ENCODE data around the gene FOXP4.

FOXP4 gene

DNA sequence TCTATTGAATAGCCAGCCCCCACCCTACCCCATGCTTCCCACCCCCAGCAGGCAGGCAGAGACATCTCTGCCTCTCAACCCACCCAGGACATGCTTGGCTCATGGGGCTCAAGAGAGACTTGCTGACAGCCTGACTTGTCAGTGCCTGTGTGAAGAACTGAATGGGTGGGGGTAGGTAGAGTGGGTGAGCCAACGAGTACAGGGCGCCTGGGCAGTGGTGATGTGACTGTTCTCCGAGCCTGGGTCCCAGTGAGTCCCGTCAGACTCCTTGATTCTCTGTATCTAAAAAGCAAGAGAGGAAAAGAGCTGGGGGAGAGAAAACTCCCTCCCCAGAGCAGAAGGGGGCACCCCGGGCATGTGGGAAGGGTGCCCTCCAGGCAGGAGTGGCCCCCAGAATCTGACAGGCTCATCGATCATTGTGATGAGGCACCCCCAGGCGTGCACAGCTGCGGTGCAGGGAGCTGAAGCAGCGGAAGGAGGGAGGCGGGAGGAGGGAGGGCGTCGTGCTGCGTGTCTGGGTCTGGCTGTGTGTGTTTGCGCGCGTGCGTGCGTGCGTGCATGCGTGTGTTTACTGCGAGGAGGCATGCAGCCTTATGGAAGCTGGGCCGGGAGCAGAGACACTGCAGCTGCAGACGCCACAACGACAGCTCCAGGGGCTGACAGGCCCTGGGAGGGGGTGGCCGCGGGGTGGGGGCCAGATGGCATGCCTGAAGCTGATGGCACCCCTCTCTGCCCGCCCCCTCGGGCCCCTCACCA, 40.2 kb downstream of the FOXP4 start:
- no peak for DNase-seq

DNA sequence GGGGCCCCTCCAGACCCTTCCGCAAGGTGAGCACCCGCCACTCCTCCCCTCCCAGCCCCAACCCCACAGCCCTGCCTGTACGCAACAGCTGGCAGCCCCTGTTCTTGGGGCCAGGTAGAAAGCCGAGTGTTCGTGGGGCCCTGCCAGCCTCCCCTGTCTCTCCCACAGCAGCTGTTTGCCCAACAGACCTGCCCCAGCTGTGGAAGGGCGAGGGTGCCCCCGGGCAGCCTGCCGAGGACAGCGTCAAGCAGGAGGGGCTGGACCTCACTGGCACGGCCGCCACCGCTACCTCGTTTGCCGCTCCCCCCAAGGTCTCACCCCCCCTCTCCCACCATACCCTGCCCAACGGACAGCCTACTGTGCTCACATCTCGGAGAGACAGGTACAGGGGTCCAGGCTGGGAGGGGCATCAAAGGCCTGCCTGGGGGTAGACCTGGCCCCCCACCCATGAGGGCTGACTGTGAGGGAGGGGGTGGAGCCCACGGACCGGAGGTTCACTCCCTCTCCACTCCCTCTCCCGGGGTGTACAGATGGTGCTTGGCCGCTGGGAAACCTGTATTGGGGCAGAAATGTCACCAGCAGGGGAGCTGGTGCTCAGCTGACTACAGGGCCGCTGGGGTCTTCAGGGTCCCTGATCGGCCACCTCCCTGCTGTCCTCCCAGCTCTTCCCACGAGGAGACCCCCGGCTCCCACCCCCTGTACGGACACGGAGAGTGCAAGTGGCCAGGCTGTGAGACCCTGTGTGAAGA, 41.1 kb downstream of the FOXP4 start:
- no peak for DNase-seq

DNA sequence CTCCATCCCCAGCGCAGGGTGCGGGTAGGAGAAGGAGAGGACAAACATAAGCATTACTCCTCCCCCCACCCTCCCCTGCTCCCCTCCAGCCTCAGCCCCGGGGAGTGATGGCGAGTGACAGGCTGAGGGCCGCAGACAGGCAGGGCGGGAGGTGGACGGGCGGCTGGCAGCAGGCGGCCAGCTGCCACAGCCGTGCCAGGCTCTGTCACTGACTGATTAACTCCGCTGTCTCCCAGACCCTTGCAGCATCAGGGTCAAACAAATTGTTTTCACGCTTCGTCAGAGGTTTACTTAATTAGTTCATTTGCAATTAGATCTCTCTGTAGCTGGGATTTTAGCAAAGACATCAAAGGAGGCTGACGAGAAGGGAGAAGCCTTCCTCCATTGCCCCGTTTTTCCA, 41.9 kb downstream of the FOXP4 start:
- DNase-seq, result no peak

DNA sequence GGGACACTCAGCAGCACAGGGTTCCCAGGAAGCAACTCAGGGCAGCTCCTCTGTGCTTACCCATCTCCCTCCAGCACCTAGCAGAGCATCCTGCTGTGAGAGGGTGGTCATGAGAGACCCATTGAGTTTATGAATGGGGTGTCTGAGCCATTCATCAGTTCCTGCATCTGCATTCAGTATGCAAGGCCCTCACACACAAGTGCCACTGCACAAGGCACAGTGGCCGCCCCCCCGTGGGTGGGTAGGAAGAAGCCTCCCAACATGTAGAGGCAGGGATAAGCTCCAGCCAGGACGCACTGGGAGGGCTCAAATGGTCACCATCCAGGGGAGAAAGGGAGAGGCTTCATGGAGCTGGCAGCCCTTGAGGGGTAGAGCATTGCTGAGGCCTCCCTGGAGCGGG, 43.0 kb downstream of the FOXP4 start:
- no peak for DNase-seq

DNA sequence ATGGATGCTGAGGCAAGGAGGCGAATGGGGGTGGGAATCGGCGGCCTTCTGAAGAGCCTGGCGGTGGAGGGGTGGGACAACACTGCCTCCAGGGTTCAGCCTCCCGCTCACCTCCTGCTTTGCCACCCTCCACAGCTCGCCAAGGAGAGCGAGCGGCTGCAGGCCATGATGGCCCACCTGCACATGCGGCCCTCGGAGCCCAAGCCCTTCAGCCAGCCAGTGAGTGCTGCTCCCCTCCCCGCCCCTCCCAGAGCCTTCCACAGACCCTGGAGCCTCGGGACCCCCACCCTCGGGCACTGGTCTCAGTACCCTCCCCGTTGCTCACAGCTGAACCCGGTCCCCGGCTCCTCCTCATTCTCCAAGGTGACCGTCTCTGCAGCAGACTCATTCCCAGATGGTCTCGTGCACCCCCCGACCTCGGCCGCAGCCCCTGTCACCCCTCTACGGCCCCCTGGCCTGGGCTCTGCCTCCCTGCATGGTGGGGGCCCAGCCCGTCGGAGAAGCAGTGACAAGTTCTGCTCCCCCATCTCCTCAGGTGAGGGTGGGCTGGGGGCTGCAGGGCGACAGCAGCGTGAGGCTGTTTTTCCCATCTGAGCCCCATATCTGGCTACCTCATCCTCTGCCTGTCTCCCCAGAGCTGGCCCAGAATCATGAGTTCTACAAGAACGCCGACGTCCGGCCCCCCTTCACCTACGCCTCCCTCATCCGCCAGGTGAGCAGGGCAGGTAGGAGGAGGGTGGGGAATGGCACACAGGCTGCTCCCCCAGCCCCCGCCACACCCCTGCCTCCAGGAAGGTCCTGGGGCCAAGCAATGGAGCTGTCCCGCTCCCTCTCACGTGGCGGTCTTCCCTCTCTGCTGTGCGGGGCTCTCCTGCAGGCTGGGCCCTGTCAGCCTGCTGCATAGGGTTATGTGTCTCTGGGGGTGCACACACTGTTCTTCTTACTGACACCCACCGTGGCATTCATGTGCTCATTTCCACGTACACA, 43.7 kb downstream of the FOXP4 start:
- no peak for DNase-seq

- DNase-seq, result no peak
Observed at GRCh38 chr6:41591122-41591521, 44.9 kb downstream of the FOXP4 start.

- peak; percentile 39 for DNase-seq
Observed at GRCh38 chr6:41591859-41592502, 45.8 kb downstream of the FOXP4 start.

GRCh38 chr6:41593406-41593805, 47.2 kb downstream of the FOXP4 start:
- no peak for DNase-seq

DNA sequence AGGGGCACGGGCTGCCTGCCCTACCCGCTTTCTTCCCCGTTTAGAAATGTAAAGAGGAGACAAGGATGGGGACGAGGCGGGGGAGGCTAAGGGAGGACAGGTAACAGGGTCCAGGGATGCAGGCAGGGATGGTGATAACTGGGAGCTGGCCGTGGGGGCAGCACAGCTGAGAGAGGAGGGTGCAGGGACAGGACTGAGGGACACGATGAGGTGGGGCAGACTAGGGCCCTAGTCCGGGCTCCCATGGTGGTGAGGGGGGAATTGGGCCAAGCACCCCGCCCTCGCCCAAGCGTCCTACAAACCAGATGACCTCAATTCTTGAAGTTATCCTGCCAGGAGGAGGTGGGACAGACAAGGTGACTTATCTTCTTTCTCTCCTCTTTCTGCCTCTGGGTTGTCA, 47.7 kb downstream of the FOXP4 start:
- no peak for DNase-seq

DNA sequence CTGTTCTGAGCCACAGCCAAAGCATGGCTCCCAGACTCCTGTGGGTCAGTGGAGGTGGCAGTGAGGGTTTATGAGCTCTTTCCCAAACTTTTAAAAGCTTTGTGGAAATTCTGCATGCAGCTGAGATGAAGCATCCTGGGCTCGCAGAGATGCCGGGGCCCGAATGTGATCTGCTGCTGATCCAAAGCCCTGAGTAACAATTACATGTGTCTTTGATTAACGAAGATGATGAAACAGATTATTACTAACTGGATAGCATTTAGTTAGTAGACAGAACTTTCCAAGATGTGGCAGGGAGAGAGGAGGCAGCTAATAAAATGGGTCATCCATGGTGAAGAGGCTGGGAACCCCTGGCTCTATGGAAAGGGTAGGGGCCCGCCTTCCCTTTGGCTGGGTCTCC, 48.1 kb downstream of the FOXP4 start:
- no peak for DNase-seq

DNA sequence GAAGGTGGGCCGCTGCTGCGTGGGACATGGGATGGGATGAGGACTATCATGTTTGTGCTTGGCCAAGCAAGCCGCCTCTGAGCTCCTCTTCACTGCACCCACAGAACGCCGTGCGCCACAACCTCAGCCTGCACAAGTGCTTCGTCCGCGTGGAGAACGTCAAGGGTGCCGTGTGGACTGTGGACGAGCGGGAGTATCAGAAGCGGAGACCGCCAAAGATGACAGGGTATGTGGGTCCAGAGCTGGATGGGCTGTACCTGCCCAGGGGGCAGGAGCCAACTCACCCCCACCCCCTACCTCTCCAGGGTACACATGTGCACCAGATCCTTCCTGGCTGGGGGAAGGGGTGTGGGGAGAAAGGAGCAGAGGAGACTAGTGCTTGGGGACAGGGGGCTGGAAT, 48.6 kb downstream of the FOXP4 start:
- no peak for DNase-seq

DNA sequence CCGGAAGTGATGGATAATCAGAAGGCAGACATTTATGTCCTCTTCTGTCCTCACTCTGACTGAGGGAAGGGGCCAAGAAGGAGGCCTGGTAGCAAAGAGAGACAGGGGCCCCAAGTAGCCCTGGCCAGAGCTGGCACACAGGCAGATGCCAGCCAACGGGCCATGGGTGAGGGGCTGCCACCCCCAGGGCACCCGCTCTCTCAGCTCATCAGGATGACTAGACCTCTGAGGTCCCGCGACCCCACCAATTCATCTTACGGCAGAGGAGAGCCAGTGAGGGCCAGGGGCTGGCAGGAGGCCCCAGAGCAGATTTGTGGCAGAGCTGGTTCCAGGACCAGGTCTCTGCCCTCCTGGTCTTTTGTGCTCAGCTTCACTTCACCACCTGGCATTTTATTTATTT, 49.0 kb downstream of the FOXP4 start:
- no peak for DNase-seq

DNA sequence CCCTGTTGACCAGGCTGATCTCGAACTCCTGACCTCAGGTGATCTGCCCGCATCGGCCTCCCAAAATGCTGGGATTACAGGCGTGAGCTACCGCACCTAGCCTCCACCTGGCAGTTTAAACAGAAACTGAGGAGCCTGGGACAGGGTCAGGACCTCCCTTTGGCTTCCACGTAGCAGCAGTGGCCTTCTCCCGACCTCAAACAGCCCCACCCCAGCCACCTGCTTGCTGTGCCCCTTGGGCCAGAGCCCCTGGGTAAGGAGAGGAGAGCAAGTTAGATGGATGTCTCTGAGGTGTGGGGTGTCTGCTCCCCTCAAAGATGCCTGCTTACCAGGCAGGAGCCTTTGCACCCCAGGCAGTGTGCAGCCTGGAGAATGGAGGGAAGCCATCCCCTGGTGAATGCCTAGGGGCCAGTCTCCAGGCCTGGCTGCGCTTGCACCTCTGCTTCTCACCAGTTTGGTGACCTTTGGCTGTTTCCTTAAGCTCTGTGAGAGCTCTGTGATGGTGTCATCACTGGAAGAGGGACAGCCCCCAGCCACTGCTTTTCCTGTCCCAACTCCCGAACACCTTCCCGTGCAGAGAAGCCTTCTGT, 50.0 kb downstream of the FOXP4 start:
- no peak for DNase-seq

DNA sequence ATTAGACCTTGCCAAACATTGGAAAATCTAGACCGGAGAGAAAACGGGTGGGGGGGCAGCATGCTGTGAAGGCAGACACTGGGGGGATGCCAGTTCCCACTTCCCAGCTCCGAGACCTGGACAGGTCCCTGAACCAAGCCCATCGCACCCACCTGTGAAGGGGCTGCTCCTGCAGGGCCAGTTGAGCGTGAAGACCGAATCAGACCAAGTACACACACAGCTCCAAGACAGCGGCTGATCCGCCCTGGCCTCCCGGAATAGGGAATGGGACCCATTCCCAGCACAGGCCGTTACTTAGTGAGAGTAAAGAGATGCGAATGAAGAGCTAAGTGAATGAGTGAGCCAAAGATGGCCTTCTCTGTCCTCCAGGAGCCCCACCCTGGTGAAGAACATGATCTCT, 50.6 kb downstream of the FOXP4 start:
- no peak for DNase-seq

DNA sequence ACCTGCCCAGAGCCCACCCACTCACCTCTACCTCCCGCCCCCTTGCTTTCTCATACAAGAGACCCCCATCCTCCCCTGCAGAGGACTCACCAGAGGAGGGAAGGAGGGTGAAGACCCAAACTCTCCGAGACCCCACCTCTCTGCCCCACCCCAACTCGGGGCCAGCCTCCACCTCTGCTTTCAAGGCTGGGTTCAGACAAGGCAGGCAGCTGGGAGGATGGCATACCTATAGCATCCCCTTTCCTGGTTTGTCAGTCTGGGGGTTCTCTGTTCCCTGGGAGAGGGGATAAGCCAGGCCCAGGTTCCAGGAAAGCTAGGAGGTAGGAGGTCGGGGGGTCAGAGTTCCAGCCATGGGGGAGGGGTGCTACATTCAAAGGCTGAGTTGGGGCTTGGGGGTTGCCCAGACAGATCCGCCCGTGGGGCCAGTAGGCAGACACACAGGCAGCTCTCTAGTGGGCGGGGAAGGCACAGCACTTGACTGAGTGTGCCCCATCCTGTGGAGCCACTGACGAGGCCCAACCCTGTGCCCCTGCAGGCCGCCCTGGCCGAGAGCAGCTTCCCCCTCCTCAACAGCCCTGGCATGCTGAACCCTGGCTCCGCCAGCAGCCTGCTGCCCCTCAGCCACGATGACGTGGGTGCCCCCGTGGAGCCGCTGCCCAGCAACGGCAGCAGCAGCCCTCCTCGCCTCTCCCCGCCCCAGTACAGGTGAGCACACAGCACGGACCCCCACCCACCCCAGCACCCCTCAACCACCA, 51.2 kb downstream of the FOXP4 start:
- no peak for DNase-seq

DNA sequence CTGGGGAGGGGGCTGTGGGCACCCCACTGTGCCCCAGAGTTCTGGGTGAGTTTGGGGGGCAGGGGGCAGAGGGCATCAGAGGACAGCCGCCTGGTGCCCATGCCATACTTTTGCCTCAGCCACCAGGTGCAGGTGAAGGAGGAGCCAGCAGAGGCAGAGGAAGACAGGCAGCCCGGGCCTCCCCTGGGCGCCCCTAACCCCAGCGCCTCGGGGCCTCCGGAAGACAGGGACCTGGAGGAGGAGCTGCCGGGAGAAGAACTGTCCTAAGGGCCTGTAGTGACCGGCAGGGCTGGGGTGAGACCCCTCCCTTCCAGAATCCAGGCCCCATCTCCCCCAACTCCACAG, 52.5 kb downstream of the FOXP4 start:
- DNase-seq, result no peak

DNA sequence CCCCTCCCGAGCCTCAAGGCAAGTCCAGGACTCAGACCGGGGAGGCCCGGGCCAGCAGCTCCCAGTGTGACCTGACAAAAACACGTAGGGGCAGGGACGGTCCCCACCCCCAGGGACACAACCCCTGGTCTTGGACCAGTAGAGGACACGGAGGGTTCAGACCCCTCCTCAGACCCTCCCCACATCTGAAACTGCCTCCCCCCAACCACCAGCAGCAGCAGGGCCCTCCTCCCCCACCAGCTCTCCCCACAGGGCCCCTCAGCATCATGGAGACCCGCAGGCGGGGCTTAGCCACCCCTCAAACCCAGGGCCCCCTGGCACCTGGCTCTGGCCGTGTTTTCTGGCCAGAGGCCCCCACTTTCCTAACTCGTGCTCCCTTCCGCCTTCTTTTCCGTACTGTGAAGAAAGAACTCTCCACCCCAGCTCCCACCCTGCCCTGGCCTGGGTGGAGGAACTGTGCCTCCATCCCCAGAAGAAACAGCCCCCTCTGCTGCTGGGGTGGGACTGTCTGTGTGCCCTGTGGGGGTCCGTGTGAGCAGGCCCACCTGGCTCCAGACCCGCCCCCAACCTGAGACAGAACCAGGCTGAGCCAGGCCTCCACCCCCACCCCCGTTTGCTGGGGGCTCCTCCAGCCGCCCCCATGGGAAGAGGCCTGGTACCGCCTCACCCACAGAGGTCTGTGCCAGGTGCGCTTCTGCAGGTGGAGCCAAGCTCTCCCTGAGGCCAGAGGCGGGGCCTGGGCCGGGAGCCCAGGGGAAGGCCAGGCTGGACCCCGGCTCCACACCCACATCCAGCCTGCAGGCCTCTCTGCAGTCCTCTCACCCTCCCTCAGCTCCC, 53.1 kb downstream of the FOXP4 start:
- DNase-seq, result no peak

DNA sequence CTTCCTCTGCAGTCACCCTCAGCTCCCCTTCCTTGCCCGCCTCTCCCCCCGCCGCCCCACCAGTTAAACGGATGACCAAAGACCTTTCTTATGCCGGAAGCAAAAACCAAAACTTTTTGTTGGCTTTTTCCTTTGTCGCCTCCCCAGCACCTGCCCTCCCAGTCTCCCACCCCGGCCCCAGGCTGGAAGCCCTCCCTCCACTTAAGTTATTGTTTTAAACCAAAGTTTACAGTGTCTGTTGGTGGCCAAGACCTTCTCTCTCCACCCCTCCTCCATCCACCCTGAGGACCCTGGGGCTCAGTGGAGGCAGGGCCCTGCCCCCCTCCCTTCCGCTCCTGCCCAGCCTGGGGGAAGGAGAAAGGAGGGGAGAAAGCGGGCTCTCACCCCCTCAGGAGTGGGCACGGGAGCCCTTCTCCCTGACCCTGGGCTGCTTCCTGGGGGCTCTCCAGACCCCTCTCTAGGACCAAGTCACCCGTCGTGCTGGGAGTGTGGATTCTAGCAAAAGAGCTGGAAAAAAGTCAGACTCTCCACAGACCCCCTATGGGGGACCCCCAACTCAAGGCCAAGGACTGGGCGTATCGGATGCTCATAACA, 53.8 kb downstream of the FOXP4 start:
- no peak for DNase-seq

DNA sequence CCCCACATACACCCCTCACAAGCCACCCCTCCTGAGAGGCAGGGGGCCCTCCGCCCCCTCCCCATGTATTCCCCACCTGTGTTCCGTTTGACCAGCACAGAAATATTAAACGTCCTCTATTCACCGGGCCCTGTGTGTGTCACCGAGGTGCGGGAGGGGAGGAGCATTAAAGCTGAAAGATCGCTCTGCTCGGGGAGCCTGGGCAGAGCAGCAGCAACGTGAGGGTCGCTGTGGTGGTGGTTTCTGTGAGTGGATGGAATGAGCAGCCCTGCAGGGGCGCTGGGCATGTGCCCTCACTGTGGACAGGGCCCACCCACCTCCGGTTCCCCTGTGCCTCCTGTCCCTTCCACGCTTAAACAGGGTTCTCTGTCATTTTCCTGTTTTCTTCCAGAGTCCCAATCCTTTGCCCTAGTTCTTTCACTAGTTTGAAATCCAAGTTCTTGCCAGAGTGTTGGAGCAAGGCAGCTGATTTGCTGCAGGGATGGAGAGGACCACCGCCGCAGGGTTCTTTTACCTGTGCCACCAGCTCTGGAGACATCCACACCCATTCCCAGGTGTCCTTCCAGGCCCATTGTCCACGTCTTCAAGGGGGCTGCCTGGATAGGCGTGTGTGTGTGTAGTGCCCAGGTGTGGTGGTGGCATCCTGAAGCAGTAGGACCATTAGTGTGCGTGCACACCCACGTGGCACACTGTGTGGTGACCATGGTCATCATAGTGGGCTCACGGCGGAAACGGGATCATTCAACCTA, 54.5 kb downstream of the FOXP4 start:
- no peak for DNase-seq

DNA sequence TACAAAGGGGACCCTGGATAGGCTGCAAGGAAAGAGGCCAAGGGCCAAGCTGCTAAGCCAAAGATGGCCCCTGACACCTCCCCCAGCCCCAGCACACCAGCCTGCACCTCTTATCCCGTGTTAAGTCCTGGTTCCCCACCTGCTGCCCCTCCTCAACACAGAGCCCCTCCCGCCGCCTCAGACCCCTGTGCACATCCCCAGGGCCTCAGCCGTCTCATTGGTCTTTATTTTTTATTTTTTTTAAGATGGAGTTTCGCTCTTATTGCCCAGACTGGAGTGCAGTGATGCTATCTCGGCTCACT, 55.0 kb downstream of the FOXP4 start:
- no peak for DNase-seq
